Keratinocyte (primary cell): ENCODE data around the gene PNLDC1. TPM values are rescaled to one million over a fixed set of nuclear protein-coding genes. Genes with fewer than 3 reads are reported as not detected.

Experiments used
- DNase-seq: peaks from one replicate; pipeline ENCODE4 v3.0.0-alpha.2; 2011; ENCODE audit warnings: low read depth, missing footprints, low spot score
- FAIRE-seq: peaks from 2 replicates; lab custom pipeline; 2011; peaks lifted over from hg19 to GRCh38; lab: Jason Lieb, UNC
- H2AFZ ChIP-seq: 2 replicates; pipeline ENCODE4 v1.6.0; 2012; ENCODE audit warnings: low read length, control low read depth, inconsistent platforms; ENCODE audit not compliant: control insufficient read depth
- H3K27ac ChIP-seq: 2 replicates; pipeline ENCODE4 v1.5.1; 2011; ENCODE audit warnings: low read length; ENCODE audit not compliant: control insufficient read depth, insufficient read depth
- H3K27me3 ChIP-seq: 3 replicates; pipeline ENCODE4 v1.6.0; 2011; ENCODE audit warnings: low read length; ENCODE audit not compliant: control insufficient read depth, insufficient read depth; ENCODE audit errors: extremely low read depth
- H3K36me3 ChIP-seq, 2 experiments: 2 replicates in 1 of 2; 3 replicates in 1 of 2; pipeline ENCODE4 v1.5.1; 2011; ENCODE audit warnings: low read length in 2 of 2, mild to moderate bottlenecking in 1 of 2; ENCODE audit not compliant: control insufficient read depth in 2 of 2, insufficient read depth in 2 of 2; ENCODE audit errors: extremely low read depth in 1 of 2
- H3K4me1 ChIP-seq: 3 replicates; pipeline ENCODE4 v1.5.1; 2011; ENCODE audit warnings: low read length; ENCODE audit not compliant: control insufficient read depth, insufficient read depth; ENCODE audit errors: extremely low read depth
- H3K4me2 ChIP-seq: 3 replicates; pipeline ENCODE4 v1.6.0; 2011; ENCODE audit warnings: low read depth, low read length; ENCODE audit not compliant: control insufficient read depth, insufficient read depth; ENCODE audit errors: extremely low read depth
- H3K4me3 ChIP-seq, 3 experiments: fragments of 200-600 bp in 1 of 3; sonication (generic) in 1 of 3; 2 replicates in 2 of 3; 3 replicates in 1 of 3; pipeline ENCODE4 v1.5.1; 2011 to 2016; ENCODE audit warnings: low read length in 3 of 3, mild to moderate bottlenecking in 3 of 3, control low read depth in 2 of 3, inconsistent platforms in 1 of 3, low read depth in 1 of 3, mixed read lengths in 1 of 3, mixed run types in 1 of 3, moderate library complexity in 1 of 3; ENCODE audit not compliant: control insufficient read depth in 2 of 3, insufficient read depth in 2 of 3; ENCODE audit errors: extremely low read depth in 1 of 3
- H3K79me2 ChIP-seq: 2 replicates; pipeline ENCODE4 v1.6.0; 2012; ENCODE audit warnings: low read length; ENCODE audit not compliant: control insufficient read depth, insufficient read depth
- H3K9ac ChIP-seq: 3 replicates; pipeline ENCODE4 v1.6.0; 2011; ENCODE audit warnings: low read length; ENCODE audit not compliant: control insufficient read depth, insufficient read depth; ENCODE audit errors: extremely low read depth
- H3K9me1 ChIP-seq: 3 replicates; pipeline ENCODE4 v1.6.0; 2011; ENCODE audit warnings: low read length; ENCODE audit not compliant: control insufficient read depth, insufficient read depth; ENCODE audit errors: extremely low read depth
- H3K9me3 ChIP-seq: 2 replicates; pipeline ENCODE4 v1.5.1; 2012; ENCODE audit warnings: low read depth, low read length; ENCODE audit not compliant: control insufficient read depth
- H4K20me1 ChIP-seq: 3 replicates; pipeline ENCODE4 v1.6.0; 2011; ENCODE audit warnings: low read length; ENCODE audit not compliant: control insufficient read depth, insufficient read depth; ENCODE audit errors: extremely low read depth
- CTCF ChIP-seq, 3 experiments: IDR thresholded peaks in 1 of 3; conservative IDR thresholded peaks in 1 of 3; optimal IDR thresholded peaks in 1 of 3; 2 replicates in 2 of 3; 3 replicates in 1 of 3; pipeline versions ENCODE3 to v1.5.1; 2011; ENCODE audit warnings: low read length in 3 of 3, mild to moderate bottlenecking in 3 of 3, moderate library complexity in 2 of 3, control low read depth in 1 of 3, inconsistent platforms in 1 of 3; ENCODE audit not compliant: insufficient read depth in 2 of 3; ENCODE audit errors: extremely low read depth in 1 of 3
- EZH2 ChIP-seq: IDR thresholded peaks from one replicate; pipeline ENCODE4 v1.6.1; 2012; ENCODE audit warnings: inconsistent platforms, mild to moderate bottlenecking, low read length, moderate library complexity
- dilution Hi-C: fragments of 300-500 bp; cut with MboI; formaldehyde crosslinking; loops from one replicate; pipeline ENCODE4 v1.7.0; 2020; ENCODE audit warnings: low sequenced_read_pairs; ENCODE audit not compliant: extremely low pct_ligation_motif_present
- polyA plus RNA-seq, 5 experiments: library from polyadenylated mRNA; depleted of rRNA in 3 of 5; stranded (reverse) in 3 of 5; stranded (forward) in 1 of 5; unstranded in 1 of 5; fragments of >200 nt; gene quantifications; 1 replicate in 1 of 5; 2 replicates in 3 of 5; 3 replicates in 1 of 5; pipeline versions ENCODE4 v1.2.1 to v1.2.3, GENCODE V29; 2011 to 2012; ENCODE audit warnings: missing spikeins in 2 of 5, low read depth in 1 of 5, low replicate concordance in 1 of 5

PNLDC1 gene
- polyA plus RNA-seq, 1 donor (not counting 4 experiments of a cell fraction or from before 2014, with no cell fraction given): 0.14 TPM

- no peak overlapping the region for H3K4me2 ChIP-seq
- H3K36me3 ChIP-seq: peaks cover 28 to 76% of the 10 kb centered on the region in 2 experiments
- dilution Hi-C loops: no loop called here
- FAIRE-seq: no peak
- no peak overlapping the region for H2AFZ ChIP-seq
- no peaks in the 10 kb centered on the region for H3K27me3 ChIP-seq
- peaks cover 14% of the 10 kb centered on the region for H3K79me2 ChIP-seq
- no peak overlapping the region for H3K27ac ChIP-seq
- no peak for DNase-seq
- no peak overlapping the region for H3K9ac ChIP-seq
- H3K4me3 ChIP-seq: no peak overlapping the region
- TF ChIP-seq EZH2 (no peak), CTCF (optimal IDR thresholded peaks at IDR 0.05 in 1 of 3, IDR thresholded peaks at IDR 0.05 in 1 of 3, conservative IDR thresholded peaks at IDR 0.05 in 1 of 3; ENCODE audit: extremely low read depth in 1 of 3, insufficient read depth in 2 of 3, low read length in 3 of 3) (no peak)
- no peaks in the 10 kb centered on the region for H3K4me1 ChIP-seq
- H3K9me1 ChIP-seq: no peaks in the 10 kb centered on the region
- no peaks in the 10 kb centered on the region for H4K20me1 ChIP-seq
- no peaks in the 10 kb centered on the region for H3K9me3 ChIP-seq
Observed at GRCh38 chr6:159778131-159778530, 21.9 kb upstream of the PNLDC1 start.

GRCh38 chr6:159778542-159779103 lies 21.5 kb upstream of the PNLDC1 start:
- Histone ChIP-seq H4K20me1 (no peaks in the 10 kb centered on the region), H3K9ac (no peak overlapping the region), H3K36me3 (peaks cover 30 to 80% of the 10 kb centered on the region in 2 experiments), H3K4me2 (no peak overlapping the region), H2AFZ (no peak overlapping the region), H3K27ac (no peak overlapping the region), H3K79me2 (peaks cover 18% of the 10 kb centered on the region), H3K4me1 (no peaks in the 10 kb centered on the region), H3K27me3 (no peaks in the 10 kb centered on the region), H3K4me3 (no peak overlapping the region), H3K9me1 (no peaks in the 10 kb centered on the region), H3K9me3 (no peaks in the 10 kb centered on the region)
- DNase-seq: no peak
- TF ChIP-seq EZH2 (no peak), CTCF (optimal IDR thresholded peaks at IDR 0.05 in 1 of 3, IDR thresholded peaks at IDR 0.05 in 1 of 3, conservative IDR thresholded peaks at IDR 0.05 in 1 of 3; ENCODE audit: extremely low read depth in 1 of 3, insufficient read depth in 2 of 3, low read length in 3 of 3) (no peak)
- no peak for FAIRE-seq
- dilution Hi-C loops: no loop called here
